HUES64 (cell line): ENCODE data around the gene TFCP2L1.
"Not testable (repeated sequence)": the region's sequence is repeated elsewhere in the genome, so short reads cannot be mapped to it uniquely, and the experiment has no call there.

Experiments
- H3K27ac ChIP-seq: 2 replicates; pipeline ENCODE4 v1.7.0; 2013; ENCODE audit warnings: low read depth, low read length, inconsistent platforms
- H3K27me3 ChIP-seq: 2 replicates; pipeline ENCODE4 v1.6.1; 2013; ENCODE audit warnings: mild to moderate bottlenecking, low read length; ENCODE audit not compliant: insufficient read depth
- H3K36me3 ChIP-seq: 2 replicates; pipeline ENCODE4 v1.6.1; 2013; ENCODE audit warnings: mild to moderate bottlenecking, low read length; ENCODE audit not compliant: insufficient read depth
- H3K4me1 ChIP-seq: 2 replicates; pipeline ENCODE4 v1.6.1; 2013; ENCODE audit warnings: mild to moderate bottlenecking, low read length, moderate library complexity; ENCODE audit not compliant: insufficient read depth
- H3K4me3 ChIP-seq: 2 replicates; pipeline ENCODE4 v1.5.1; 2013; ENCODE audit warnings: mild to moderate bottlenecking, low read length, moderate library complexity
- H3K9ac ChIP-seq: 2 replicates; pipeline ENCODE4 v1.6.1; 2013; ENCODE audit warnings: mild to moderate bottlenecking, low read depth, low read length
- H3K9me3 ChIP-seq: 2 replicates; pipeline ENCODE4 v1.6.1; 2013; ENCODE audit warnings: low read depth, low read length; ENCODE audit not compliant: insufficient read depth
- WGBS: fragments of 150-250, 120-280 bp; methylation state at CpG from one replicate; pipeline ENCODE4 v1.1.7; 2013; ENCODE audit warnings: missing lambda C conversion rate; 5-methylcytosine and 5-hydroxymethylcytosine counted together

The TFCP2L1 gene

DNA sequence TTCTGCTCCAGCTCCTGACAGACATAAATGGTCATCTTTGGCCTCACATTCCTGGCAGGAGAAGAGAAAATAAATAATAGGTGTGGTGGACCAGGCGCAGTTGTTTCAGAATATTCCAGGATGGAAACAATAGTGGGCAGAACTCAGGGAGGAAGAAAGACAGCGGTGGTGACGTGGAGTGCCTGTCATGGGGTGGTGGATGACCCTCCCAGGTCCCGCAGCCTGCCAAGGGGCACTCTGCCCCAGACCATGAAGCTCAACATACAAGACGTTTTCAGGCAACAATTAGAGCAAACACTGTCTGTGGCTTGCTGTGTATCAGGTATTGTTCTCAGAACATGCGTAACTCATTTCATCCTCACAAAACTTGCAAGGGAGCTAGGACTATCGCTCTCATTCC lies 50.9 kb downstream of the TFCP2L1 start:
- H3K27ac ChIP-seq = no peak overlapping the region
- H3K4me3 ChIP-seq = no peak overlapping the region
- H3K36me3 ChIP-seq = no peaks in the 10 kb centered on the region
- H3K27me3 ChIP-seq = no peaks in the 10 kb centered on the region
- WGBS = 97% methylated on average over 7 of the region's 7 CpGs
- H3K9me3 ChIP-seq = no peaks in the 10 kb centered on the region
- H3K9ac ChIP-seq = no peak overlapping the region
- no peaks in the 10 kb centered on the region for H3K4me1 ChIP-seq

DNA sequence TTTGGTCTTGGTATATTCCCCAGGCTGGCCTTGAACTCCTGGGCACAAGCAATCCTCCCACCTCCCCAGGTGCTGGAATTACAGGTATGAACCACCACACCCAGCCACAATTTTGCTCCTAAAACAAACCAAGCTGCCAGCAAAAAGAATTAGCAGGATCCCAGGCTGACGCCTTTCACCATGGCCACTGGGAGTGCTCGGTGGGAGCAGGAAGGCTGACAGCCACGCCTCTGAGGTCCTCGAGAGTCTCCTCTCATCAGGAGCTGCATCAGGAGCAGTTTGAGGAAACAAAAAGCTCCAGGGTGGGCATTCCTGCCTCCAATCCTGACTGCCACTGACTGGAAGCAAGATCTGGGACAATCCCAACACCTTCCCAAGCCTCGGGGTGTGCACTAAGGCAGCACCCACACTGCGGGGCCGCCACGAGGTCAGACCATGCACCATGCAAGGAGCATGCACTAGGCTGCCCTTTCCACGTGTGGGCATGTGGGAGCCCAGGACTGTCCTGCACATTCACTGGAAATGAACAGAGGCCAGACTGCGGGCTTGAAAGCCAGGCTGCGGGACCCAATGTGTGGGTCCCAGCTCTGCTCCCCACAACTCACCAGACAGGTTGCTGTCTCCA lies 51.4 kb downstream of the TFCP2L1 start:
- Histone ChIP-seq H3K27me3 (no peaks in the 10 kb centered on the region), H3K9me3 (no peaks in the 10 kb centered on the region), H3K4me3 (no peak overlapping the region), H3K4me1 (no peaks in the 10 kb centered on the region), H3K27ac (no peak overlapping the region), H3K36me3 (no peaks in the 10 kb centered on the region), H3K9ac (no peak overlapping the region)
- 84% methylated on average over 11 of the region's 11 CpGs for WGBS

DNA sequence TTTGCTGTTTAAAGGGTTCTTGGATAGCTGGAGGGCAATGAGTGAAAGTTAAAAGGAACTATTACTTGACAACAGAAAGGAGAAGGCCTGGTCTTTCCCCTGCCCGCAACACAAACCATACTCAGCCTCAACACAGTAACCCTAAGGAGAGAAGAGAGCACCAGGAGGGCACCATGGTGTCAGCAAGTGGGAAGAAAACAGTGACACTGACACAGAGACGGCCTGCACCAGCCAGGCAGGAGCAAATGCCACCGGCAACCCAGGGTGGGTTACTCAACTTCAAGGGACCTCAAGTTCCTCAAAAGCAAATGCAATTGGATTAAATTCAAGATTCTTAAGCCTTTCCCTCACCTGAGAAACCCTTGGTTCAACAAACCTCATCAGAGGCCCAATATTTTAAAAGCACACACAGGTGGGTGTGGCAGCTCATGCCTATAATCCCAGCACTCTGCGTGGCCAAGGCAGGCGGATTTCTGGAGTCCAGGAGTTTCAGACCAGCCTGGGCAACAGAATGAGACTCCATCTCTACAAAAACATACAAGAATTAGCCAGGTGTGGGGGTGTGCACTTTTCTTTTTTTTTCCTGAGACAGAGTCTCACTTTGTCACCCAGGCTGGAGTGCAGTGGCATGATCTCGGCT lies 52.3 kb downstream of the TFCP2L1 start:
- 89% methylated on average over 5 of the region's 6 CpGs for WGBS
- no peak overlapping the region for H3K9ac ChIP-seq
- H3K9me3 ChIP-seq = no peaks in the 10 kb centered on the region
- no peaks in the 10 kb centered on the region for H3K27me3 ChIP-seq
- no peak overlapping the region for H3K27ac ChIP-seq
- no peaks in the 10 kb centered on the region for H3K36me3 ChIP-seq
- no peaks in the 10 kb centered on the region for H3K4me1 ChIP-seq
- H3K4me3 ChIP-seq = no peak overlapping the region

DNA sequence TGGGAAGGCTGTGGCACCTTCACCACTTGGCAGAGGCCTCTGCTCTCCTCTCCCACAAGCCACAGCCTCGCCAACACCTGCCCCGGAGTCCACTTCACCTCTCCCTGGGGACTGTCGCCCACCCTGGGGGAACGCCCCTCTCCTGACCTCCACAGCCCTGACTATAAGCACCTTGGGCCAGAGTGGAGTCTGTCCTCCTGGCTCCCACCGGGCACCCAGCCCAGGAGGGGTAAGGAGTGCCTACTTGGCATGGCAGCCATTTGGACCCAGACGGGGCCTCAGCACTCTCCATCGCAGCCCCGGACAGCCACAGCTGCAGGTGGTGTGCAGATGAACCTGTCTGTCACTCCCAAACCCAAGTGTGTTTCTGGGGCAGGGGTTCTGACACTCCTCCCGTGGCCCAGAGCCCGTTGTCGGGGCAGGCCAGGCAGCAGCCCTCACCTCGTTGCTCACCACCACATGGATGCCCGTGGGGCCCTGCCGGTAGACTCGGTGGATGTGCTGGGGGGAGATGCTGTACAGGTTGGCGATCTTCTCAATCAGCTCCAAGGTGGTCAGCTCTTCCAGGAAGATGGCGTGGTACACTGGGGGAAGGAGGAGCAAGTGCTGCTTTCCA lies 53.5 kb downstream of the TFCP2L1 start:
- Histone ChIP-seq H3K36me3 (no peaks in the 10 kb centered on the region), H3K9ac (no peak overlapping the region), H3K9me3 (no peaks in the 10 kb centered on the region), H3K4me1 (no peaks in the 10 kb centered on the region), H3K27ac (no peak overlapping the region), H3K4me3 (no peak overlapping the region), H3K27me3 (no peaks in the 10 kb centered on the region)
- WGBS = 94% methylated on average over 17 of the region's 17 CpGs

DNA sequence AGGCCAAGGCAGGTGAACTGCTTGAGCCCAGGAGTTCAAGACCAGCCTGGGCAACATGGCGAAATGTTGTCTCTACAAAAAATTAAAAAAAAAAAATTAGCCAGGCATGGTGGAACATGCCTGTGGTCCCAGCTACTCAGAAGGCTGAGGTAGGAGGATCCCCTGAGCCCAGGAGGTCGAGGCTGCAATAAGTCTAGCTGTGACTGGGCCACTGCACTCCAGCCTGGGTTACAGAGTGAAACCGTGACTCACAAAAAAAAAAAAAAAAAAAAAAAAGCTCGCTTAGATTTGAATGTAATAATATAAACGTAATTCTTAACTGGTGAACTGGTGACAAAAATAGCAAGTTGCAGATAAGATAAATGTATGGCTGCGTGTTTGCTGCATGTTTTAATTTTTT lies 56.5 kb downstream of the TFCP2L1 start:
- Histone ChIP-seq H3K9me3 (no peaks in the 10 kb centered on the region), H3K4me1 (no peaks in the 10 kb centered on the region), H3K27me3 (no peaks in the 10 kb centered on the region), H3K36me3 (no peaks in the 10 kb centered on the region), H3K9ac (no peak overlapping the region), H3K27ac (no peak overlapping the region), H3K4me3 (no peak overlapping the region)
- WGBS = 91% methylated on average over 6 of the region's 6 CpGs

DNA sequence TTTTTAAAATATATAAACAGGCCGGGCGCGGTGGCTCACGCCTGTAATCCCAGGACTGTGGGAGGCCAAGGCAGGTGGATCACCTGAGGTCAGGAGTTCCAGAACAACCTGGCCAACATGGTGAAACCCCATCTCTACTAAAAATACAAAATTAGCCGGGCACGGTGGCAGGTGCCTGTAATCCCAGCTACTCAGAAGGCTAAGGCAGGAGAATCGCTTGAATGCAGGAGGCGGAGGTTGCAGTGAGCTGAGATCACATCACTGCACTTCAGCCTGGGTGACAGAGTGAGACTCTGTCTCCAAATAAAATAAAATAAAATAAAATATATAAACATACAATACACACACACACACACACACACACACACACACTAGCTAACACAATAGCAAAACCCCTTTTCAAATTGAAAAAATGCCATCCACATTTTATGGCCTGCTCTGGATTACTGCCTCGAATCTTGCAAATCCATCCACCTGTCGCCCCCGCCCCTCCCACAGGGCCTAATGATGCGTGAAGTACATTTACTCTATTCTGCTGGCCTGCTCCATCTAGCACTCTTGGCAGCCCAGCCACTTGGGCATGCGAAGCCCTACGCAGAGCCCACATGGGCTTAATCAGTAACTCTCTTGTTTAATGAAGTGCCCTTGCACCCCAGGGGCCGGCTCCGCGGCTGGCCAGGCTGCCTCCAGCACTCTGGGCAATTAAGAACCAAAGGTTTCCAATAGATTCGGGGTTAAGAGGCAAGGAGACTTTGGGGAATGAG lies 57.4 kb downstream of the TFCP2L1 start:
- not testable (repeated sequence) for H3K4me3 ChIP-seq, H3K27ac ChIP-seq, H3K9ac ChIP-seq, H3K4me1 ChIP-seq, H3K27me3 ChIP-seq, H3K9me3 ChIP-seq, H3K36me3 ChIP-seq
- 89% methylated on average over 18 of the region's 18 CpGs for WGBS

DNA sequence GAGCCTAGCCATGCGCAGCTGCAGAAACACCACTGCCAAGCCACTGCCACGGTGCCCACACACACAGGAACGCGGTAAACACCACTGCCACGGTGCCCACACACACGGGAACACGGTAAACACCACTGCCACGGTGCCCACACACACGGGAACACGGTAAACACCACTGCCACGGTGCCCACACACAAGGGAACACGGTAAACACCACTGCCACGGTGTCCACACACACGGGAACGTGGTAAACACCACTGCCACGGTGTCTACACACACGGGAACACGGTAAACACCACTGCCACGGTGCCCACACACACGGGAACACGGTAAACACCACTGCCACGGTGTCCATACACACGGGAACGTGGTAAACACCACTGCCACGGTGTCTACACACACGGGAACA lies 59.3 kb downstream of the TFCP2L1 start:
- H3K27ac ChIP-seq, H3K9ac ChIP-seq, H3K4me3 ChIP-seq, H3K36me3 ChIP-seq, H3K27me3 ChIP-seq, H3K4me1 ChIP-seq, H3K9me3 ChIP-seq: not testable (repeated sequence)
- WGBS = 94% methylated on average over 24 of the region's 26 CpGs

DNA sequence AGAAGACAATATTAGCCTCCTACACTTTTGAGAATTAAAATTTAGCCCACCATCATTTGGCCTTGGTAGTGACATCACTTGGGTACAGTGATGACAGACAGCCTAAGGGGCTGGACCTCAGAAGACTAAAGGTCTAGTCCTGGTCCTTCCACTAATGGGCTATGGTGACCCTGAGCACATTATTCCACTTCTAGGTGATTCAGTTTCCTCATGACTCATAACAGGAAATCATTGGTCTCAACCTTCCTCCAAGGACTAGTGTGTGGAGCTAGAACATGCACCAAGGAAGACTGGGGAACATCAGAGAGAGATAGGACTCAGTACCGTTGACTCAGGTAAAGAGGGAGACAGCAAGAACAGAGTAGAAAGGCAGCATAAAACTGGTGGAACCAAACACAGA lies 64.0 kb downstream of the TFCP2L1 start:
- WGBS = 94% methylated on average over 1 of the region's 1 CpG
- Histone ChIP-seq H3K4me1 (no peaks in the 10 kb centered on the region), H3K36me3 (no peaks in the 10 kb centered on the region), H3K9ac (no peak overlapping the region), H3K27ac (no peak overlapping the region), H3K9me3 (no peaks in the 10 kb centered on the region), H3K4me3 (no peak overlapping the region), H3K27me3 (no peaks in the 10 kb centered on the region)

DNA sequence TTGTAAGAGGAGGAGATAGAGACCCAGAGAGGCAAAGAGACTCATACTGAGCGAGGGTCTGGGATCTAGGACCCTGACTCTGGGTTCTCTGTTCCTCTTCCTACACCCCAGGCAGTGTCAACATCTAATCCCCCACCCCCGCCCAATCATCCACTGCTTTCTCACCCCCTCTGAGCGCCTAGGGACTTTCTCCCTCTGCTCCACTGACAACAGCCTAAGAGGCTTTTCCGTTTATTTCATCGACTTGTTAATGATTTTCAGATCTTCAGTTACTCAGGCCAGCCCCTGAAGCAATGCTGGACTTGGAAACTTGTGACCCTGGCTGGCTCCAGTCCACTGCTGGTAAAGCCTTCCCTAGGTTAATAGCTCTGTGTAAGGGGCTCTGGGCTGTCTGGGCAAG lies 65.1 kb downstream of the TFCP2L1 start:
- Histone ChIP-seq H3K36me3 (no peaks in the 10 kb centered on the region), H3K27ac (no peak overlapping the region), H3K4me1 (no peaks in the 10 kb centered on the region), H3K9ac (no peak overlapping the region), H3K4me3 (no peak overlapping the region), H3K9me3 (no peaks in the 10 kb centered on the region), H3K27me3 (no peaks in the 10 kb centered on the region)
- 89% methylated on average over 5 of the region's 5 CpGs for WGBS

DNA sequence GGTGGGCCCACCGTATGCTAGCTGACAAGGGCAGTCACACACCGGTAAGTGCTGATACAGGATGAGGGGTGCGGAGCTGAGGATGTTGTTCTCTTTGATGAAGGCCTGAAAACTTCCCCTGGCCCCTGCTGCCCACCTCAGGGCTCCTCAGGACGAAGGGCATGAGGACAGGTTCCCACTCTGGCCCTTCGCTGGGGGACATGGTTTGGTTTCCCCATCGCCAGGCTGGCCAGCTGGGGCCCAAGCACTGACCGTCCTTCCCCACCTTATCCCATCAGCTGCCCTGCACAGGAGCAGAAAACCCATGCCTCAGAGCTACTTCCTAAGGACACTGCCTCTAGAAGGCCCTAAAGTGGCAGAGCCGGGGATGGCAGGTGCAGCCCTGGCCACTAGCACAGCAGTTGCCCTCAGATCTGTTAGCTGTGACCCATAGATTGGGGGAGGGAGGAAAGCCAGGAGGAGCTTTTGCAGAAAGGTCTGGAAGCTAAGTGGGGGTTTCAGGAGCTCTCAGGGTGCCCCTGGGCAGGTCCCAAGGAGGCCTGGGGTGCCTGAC lies 66.5 kb downstream of the TFCP2L1 start:
- Histone ChIP-seq H3K4me1 (no peaks in the 10 kb centered on the region), H3K4me3 (no peak overlapping the region), H3K9me3 (no peaks in the 10 kb centered on the region), H3K27ac (no peak overlapping the region), H3K36me3 (no peaks in the 10 kb centered on the region), H3K27me3 (no peaks in the 10 kb centered on the region), H3K9ac (no peak overlapping the region)
- whole genome bisulfite sequencing = 85% methylated on average over 8 of the region's 8 CpGs

DNA sequence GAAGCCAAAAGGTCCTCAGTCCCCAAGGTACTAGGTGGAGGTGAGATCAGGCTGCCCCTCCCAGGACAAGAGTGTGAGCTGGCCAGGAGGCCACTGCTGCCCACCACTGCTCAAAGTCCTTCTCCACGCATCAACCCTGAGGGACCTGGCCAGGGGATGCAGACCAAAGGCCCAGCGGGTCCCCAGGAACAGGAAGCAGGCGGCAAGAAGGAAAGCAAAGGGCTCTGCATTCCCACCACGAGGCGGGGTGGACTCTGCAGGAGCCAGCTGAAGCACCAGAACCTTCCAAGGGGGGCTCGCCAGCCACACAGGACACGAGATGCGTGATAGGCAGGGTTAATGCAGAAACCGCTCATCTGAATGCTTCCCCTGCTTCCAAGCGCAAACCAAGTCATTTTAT lies 67.4 kb downstream of the TFCP2L1 start:
- no peak overlapping the region for H3K9ac ChIP-seq
- H3K36me3 ChIP-seq = no peaks in the 10 kb centered on the region
- H3K27ac ChIP-seq = no peak overlapping the region
- no peaks in the 10 kb centered on the region for H3K9me3 ChIP-seq
- no peak overlapping the region for H3K4me3 ChIP-seq
- H3K27me3 ChIP-seq = no peaks in the 10 kb centered on the region
- H3K4me1 ChIP-seq = peaks cover 3% of the 10 kb centered on the region; the same call in 1 of the 2 replicates
- 94% methylated on average over 10 of the region's 10 CpGs for whole genome bisulfite sequencing
